GM12864 (cell line): ENCODE measurements around the gene MED14.

Source experiments
- DNase-seq: peaks from one replicate; pipeline ENCODE4 v3.0.0-alpha.2; 2011; ENCODE audit warnings: low read depth
- H3K4me3 ChIP-seq: 2 replicates; pipeline ENCODE4 v1.5.1; 2011; ENCODE audit warnings: mild to moderate bottlenecking, low read depth, low read length, control low read depth
- CTCF ChIP-seq: IDR thresholded peaks from 2 replicates; pipeline ENCODE4 v1.5.1; 2011; ENCODE audit warnings: low read depth, mild to moderate bottlenecking, moderate library complexity, low read length, control low read depth, inconsistent platforms; ENCODE audit errors: missing control alignments

Gene MED14

GRCh38 chrX:40651620-40652223 is 83.6 kb downstream of the MED14 start:
- no peak overlapping the region for H3K4me3 ChIP-seq
- peak; percentile 44 for DNase-seq
- TF ChIP-seq CTCF: peak; percentile 35

GRCh38 chrX:40647307-40648197 is 87.8 kb downstream of the MED14 start, which contains the start of gene CXorf38:
TSS of gene CXorf38 (minus strand) at chrX:40647561. CDS start at chrX:40647520, 41 bp downstream.
- peak; percentile 57 for DNase-seq
- peak within 1 kb of the TSS; percentile 80 for H3K4me3 ChIP-seq
- TF ChIP-seq CTCF: no peak

GRCh38 chrX:40646489-40647306 is 88.6 kb downstream of the MED14 start:
- no peak for TF ChIP-seq CTCF
- no peak for DNase-seq
- H3K4me3 ChIP-seq: peak overlapping the region; percentile 80

- H3K4me3 ChIP-seq: peak overlapping the region; percentile 61
- DNase-seq: no peak
- no peak for TF ChIP-seq CTCF
These were observed 90.5 kb downstream of the MED14 start for GRCh38 chrX:40644821-40645358.

GRCh38 chrX:40644176-40644575 is 91.2 kb downstream of the MED14 start:
- H3K4me3 ChIP-seq: peak overlapping the region; percentile 61; the same call in 1 of the 2 replicates
- no peak for TF ChIP-seq CTCF
- DNase-seq: no peak

- no peak overlapping the region for H3K4me3 ChIP-seq
- DNase-seq: no peak
- TF ChIP-seq CTCF: no peak
These were observed 97.7 kb downstream of the MED14 start for GRCh38 chrX:40637687-40638086.
